Skeletal muscle satellite cell (primary cell): ENCODE results near the gene SERPING1.

Experiments used
- H3K27me3 ChIP-seq: 2 replicates; pipeline ENCODE4 v1.7.0; 2013; ENCODE audit warnings: low read length; ENCODE audit not compliant: control insufficient read depth, insufficient read depth
- H3K36me3 ChIP-seq: 2 replicates; pipeline ENCODE4 v1.7.0; 2013; ENCODE audit warnings: mild to moderate bottlenecking, control low read depth, low read length; ENCODE audit not compliant: insufficient read depth
- H3K4me1 ChIP-seq: 2 replicates; pipeline ENCODE4 v1.7.0; 2013; ENCODE audit warnings: low read length; ENCODE audit not compliant: control insufficient read depth, insufficient read depth
- H3K4me2 ChIP-seq: 2 replicates; pipeline ENCODE4 v1.7.0; 2013; ENCODE audit warnings: mild to moderate bottlenecking, low read length
- H3K4me3 ChIP-seq: 2 replicates; pipeline ENCODE4 v1.7.0; 2013; ENCODE audit warnings: low read length
- H3K9ac ChIP-seq: 2 replicates; pipeline ENCODE4 v1.7.0; 2013; ENCODE audit warnings: mild to moderate bottlenecking, low read depth, low read length, moderate library complexity
- H3K9me3 ChIP-seq: replicated peaks from 2 replicates; pipeline ENCODE4 v1.7.0; 2013; ENCODE audit warnings: mild to moderate bottlenecking, control low read depth, low read length

SERPING1 gene

DNA sequence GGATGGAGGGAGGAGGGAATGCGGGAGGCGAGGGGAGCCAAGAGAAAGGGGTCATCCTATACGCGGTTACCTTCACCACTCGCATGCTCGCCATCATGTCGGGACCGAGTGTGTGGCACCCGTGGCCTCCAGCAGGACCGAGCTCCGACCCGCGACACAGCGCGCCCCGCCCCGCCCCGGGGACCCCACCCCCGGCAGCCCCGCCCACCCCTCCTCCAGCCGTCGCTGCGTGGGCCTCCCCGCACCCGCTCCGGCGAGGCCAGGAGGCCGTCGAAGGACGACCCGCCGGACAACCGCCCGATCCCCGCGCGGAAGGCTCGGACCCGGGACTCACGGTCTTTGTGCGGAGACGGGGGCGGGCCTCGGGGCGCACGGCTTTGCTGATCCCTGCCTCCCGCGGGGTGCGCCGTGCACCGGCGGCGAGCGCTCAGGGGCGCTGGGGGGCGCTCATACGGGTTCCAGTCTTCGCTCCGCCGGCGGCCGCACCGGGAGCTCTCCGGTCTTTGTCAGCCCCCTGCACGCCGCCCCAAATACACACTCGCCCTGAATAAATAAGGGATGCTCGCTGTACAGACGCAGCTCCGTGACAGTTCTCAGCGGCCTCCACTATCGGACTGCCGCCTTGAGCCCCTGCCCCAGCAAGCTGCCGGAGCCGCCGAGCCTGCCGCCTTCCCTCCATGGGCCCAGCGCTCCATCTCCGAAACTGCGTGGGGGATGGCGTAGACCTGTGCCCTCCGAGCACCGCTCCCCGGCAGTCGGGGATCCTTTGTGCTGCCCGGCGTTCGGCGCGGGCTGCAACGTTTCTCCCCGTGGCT is 29.8 kb upstream of the SERPING1 start, which contains the start of gene UBE2L6:
TSS of gene UBE2L6 (minus strand) at position 158 of the 815 bp plus-strand sequence. CDS start at position 97, 61 bp downstream.
- peak within 1 kb of the TSS; percentile 95 for H3K4me3 ChIP-seq
- H3K9ac ChIP-seq: peak within 1 kb of the TSS; percentile 85
- peak within 1 kb of the TSS; percentile 99 for H3K4me2 ChIP-seq
- H3K9me3 ChIP-seq: no peaks in the 10 kb centered on the region
- H3K4me1 ChIP-seq: peaks cover 21% of the 10 kb centered on the region
- no peaks in the 10 kb centered on the region for H3K27me3 ChIP-seq
- H3K36me3 ChIP-seq: no peaks in the 10 kb centered on the region

DNA sequence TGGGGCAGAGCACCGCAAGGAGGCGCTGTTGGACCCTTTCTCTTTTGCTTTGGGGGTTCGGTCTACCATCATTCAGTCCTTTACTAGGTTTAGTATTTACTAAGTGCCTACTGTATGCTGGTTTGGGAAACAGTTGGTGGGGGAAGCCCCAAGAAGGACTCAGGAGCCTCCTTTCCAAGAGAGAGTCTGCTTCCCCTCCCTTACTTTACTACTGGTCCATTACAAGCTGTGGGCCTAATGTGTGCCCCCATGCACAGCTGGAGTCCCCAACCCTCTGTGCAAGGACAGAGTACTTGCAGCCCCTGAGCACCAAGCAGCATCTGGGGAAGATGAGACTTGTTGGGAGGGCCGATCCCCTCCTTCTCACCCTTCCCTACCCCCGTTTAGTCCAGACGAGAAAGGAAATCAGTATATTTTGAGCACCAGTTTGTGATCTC is 29.1 kb upstream of the SERPING1 start:
- H3K9ac ChIP-seq: peak overlapping the region; percentile 85
- H3K36me3 ChIP-seq: no peaks in the 10 kb centered on the region
- peak overlapping the region; percentile 95 for H3K4me3 ChIP-seq
- peaks cover 21% of the 10 kb centered on the region for H3K4me1 ChIP-seq
- H3K27me3 ChIP-seq: no peaks in the 10 kb centered on the region
- H3K4me2 ChIP-seq: peak overlapping the region; percentile 99
- no peaks in the 10 kb centered on the region for H3K9me3 ChIP-seq

DNA sequence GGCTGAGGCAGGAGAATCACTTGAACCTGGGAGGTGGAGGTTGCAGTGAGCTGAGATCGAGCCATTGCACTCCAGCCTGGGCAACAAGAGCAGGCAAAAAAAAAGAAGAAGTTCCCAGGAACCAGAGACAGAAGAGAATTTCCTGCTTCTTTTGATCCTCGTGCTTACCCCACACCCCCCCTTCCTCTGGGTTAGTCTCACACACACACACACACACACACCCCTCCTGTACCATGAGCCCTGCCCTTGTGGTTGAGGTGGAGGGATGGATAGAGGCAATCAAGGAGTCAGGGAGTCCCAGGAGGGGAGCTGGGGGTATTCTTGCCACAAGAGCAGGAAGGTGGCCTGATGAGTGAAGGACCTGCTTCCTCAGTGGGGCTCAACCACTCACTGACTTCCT is 25.9 kb upstream of the SERPING1 start:
- Histone ChIP-seq H3K9ac (no peak overlapping the region), H3K4me2 (no peak overlapping the region), H3K4me1 (peaks cover 16% of the 10 kb centered on the region), H3K4me3 (no peak overlapping the region), H3K9me3 (no peaks in the 10 kb centered on the region), H3K36me3 (no peaks in the 10 kb centered on the region), H3K27me3 (peaks cover 16% of the 10 kb centered on the region)

DNA sequence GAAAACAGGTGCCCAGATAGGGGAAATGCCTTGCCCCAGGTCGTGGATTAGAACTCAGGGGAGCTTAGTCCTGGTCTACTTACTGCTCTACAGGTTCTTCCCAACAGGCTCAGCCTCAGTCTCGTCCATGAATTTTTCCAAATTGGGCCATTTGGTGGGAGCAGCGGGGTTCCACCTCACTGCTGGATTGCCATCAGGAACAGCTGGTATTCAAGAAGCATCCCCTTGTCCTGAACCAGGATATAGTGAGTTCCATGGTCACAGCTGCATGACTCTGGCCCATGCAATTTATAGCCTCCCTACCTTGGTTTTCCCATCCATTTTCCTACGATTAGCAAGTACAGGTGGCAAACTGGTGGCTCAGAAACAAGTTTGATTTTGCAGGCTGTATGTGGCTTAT is 23.4 kb upstream of the SERPING1 start:
- no peaks in the 10 kb centered on the region for H3K9me3 ChIP-seq
- H3K4me2 ChIP-seq: no peak overlapping the region
- no peaks in the 10 kb centered on the region for H3K36me3 ChIP-seq
- no peak overlapping the region for H3K9ac ChIP-seq
- H3K4me1 ChIP-seq: peaks cover 7% of the 10 kb centered on the region
- H3K4me3 ChIP-seq: no peak overlapping the region
- H3K27me3 ChIP-seq: peaks cover 29% of the 10 kb centered on the region

DNA sequence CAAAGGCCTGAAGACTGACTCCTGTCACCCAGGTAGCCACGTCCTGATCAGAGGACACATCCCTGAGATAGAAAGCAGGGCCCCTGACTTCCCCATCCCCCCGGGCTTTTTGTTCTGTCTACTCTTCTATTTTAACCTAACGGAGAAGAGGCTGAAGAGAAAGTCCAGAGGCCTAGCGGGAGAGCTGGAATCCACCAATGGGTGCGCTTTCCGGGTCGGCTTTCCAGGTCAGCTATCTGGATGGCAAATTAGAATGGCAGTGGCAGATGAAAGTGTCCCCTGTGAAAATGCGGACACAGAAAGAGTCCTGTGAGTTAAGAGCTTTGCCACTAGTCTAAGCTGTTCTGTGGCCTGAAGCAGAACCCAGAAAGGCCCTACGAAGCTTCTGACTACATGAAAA is 13.1 kb upstream of the SERPING1 start:
- no peaks in the 10 kb centered on the region for H3K9me3 ChIP-seq
- no peak overlapping the region for H3K4me3 ChIP-seq
- H3K4me1 ChIP-seq: no peaks in the 10 kb centered on the region
- H3K9ac ChIP-seq: no peak overlapping the region
- H3K27me3 ChIP-seq: peaks cover 39% of the 10 kb centered on the region
- no peak overlapping the region for H3K4me2 ChIP-seq
- H3K36me3 ChIP-seq: no peaks in the 10 kb centered on the region

DNA sequence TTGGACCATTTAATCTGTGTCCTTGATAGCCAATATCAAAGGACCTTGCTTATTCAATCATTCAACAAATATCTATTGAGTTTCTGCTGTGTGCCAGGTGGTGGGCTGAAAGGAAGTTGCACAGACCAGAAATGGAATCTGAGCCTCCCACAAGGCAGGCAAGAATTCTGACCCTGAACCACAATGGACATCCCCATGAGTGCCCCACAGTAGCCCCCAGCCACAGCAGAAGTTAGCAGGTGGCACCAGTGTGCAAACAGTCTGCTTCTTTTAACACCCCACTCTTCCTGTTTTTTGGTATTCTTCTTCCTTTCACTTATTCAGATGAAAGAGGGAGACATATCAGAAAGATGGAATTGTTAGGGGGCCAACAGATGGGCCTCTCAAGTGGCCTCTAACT is 12.2 kb upstream of the SERPING1 start:
- no peak overlapping the region for H3K4me3 ChIP-seq
- no peak overlapping the region for H3K4me2 ChIP-seq
- no peaks in the 10 kb centered on the region for H3K36me3 ChIP-seq
- H3K4me1 ChIP-seq: no peaks in the 10 kb centered on the region
- H3K9ac ChIP-seq: no peak overlapping the region
- no peaks in the 10 kb centered on the region for H3K9me3 ChIP-seq
- H3K27me3 ChIP-seq: peaks cover 33% of the 10 kb centered on the region

DNA sequence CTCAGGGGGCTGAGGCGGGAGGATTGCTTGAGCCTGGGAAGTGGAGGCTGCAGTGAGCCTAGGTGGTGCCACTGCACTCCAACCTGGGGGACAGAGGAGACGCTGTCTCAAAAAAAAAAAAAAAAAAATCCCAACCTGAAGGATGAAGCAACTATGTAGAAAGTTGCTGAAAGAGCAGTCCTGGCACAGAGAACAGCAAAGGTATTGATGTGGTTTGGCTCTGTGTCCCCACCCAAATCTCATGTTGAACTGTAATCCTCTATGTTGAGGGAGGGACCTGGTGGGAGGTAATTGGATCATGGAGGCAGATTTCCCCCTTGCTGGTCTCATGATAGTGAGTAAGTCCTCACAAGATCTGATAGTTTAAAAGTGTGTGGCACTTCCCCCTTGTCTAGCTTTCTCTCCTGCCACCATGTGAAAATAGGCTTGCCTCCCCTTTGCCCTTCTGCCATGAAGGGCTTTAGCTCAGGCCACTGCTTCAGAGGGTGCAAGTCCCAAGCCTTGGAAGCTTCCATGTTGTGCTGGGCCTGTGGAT is 10.7 kb upstream of the SERPING1 start:
- Histone ChIP-seq H3K4me1 (no peaks in the 10 kb centered on the region), H3K36me3 (no peaks in the 10 kb centered on the region), H3K9me3 (no peaks in the 10 kb centered on the region), H3K9ac (no peak overlapping the region), H3K27me3 (peaks cover 23% of the 10 kb centered on the region), H3K4me3 (no peak overlapping the region), H3K4me2 (no peak overlapping the region)

DNA sequence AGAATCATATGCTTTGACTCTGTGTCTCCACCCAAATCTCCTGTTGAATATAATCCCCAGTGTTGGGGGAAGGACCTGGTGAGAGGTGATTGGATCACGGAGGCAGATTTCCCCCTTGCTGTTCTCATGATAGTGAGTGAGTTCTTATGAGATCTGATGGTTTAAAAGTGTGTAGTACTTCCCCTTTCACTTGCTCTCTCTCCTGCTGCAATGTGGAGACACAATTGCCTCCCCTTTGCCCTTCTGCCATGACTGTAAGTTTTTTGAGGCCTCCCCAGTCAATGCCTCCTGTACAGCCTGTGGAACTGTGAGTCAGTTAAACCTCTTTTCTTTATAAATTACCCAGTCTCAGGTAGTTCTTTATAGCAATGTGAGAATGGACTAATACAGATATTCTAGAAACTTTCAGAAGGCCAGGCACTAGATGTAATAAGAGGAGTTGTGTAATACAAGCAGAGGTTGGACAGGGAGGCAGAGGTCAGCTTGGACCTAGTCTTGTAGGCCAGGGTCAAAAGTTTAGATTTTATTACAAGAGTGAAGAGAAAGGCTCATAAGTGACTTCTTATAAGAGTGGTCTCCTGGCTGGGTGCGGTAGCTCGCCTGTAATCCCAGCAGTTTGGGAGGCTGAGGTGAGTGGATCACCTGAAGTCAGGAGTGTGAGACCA is 9.3 kb upstream of the SERPING1 start:
- H3K27me3 ChIP-seq: peaks cover 27% of the 10 kb centered on the region
- H3K4me2 ChIP-seq: no peak overlapping the region
- H3K9me3 ChIP-seq: no peaks in the 10 kb centered on the region
- H3K9ac ChIP-seq: no peak overlapping the region
- H3K4me1 ChIP-seq: no peaks in the 10 kb centered on the region
- H3K4me3 ChIP-seq: no peak overlapping the region
- H3K36me3 ChIP-seq: no peaks in the 10 kb centered on the region

DNA sequence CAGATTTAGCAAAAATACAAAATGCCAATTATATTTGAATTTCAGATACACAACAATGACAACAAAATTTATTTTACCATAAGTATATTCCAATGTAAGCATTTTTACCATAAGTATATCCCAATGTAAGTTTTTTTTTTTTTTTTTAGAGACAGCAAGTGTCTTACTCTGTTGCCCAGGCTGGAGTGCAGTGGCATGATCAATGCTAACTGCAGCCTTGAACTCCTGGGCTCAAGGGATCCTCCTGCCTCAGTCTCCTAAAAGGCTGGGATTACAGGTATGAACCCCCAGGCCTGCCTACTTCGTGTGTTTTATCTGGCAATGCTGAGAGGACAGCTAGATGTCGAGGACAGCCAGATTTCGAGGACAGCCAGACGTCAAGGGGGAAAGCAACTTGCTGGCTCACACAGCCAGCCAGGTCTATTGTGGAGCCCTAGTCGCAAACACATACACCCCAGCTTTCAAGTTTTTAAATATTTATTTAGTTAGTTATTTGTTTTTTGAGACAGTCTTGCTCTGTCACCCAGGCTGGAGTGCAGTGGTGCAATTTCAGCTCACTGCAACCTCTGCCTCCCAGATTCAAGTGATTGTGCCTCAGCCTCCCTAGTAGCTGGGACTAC is 1.1 kb upstream of the SERPING1 start:
- no peak overlapping the region for H3K4me3 ChIP-seq
- H3K27me3 ChIP-seq: peaks cover 43% of the 10 kb centered on the region
- H3K9me3 ChIP-seq: no peaks in the 10 kb centered on the region

DNA sequence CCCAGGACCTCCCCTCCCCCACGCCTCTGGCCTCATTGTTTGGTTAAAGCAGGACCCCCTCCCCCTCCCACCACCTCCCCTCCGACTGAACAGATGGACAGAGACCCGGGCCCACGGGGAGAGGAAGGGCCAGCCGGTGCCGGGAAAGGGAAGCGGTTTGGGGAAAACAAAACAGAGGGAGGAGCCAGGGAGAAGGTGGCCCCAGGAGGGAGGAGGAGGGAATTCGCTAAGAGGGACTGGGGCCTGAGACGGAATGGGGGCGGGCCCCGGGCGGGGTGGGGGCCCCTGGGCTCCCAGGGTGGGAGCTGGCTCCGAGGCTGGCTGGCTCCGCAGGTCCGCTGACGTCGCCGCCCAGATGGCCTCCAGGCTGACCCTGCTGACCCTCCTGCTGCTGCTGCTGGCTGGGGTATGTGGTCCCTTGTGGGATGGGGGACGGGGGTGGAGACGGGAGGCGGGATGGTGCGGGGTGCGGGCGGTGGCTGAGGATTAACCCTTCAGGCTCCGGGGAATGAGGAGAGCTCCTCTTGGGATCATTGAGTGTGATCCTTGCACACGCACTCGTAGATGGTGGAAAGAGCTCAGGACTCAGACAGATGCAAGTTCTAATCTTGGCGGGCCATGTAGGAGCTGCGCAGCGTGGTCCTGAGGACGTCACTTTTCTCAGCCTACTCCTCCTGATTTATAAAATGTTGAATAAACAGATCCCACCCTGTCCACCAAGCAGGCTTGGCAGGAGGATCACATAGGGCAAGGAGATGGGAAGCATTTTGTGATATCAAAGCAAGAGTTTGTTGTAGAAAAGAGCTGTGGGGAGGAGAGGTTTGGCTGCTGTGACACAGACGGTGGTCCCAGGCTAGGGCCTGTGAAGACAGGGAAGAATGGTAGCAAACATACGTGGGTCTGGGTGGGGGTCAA is 688 bp downstream of the SERPING1 start:
- Histone ChIP-seq H3K27me3 (peaks cover 37% of the 10 kb centered on the region), H3K4me1 (peaks cover 13% of the 10 kb centered on the region), H3K9me3 (no peaks in the 10 kb centered on the region), H3K36me3 (no peaks in the 10 kb centered on the region), H3K4me3 (peak overlapping the region; percentile 63), H3K4me2 (peak overlapping the region; percentile 59), H3K9ac (peak overlapping the region; percentile 35)

More for the DNA sequence above, 1.1 kb upstream of the SERPING1 start:
- H3K4me1 ChIP-seq: peaks cover 13% of the 10 kb centered on the region
- no peaks in the 10 kb centered on the region for H3K36me3 ChIP-seq
- H3K4me2 ChIP-seq: no peak overlapping the region
- no peak overlapping the region for H3K9ac ChIP-seq
